NB4 (cell line): ENCODE results near the gene TMEM80.

ENCODE experiments used
- CTCF ChIP-seq: IDR thresholded peaks from one replicate; pipeline ENCODE4 v1.5.1; 2012; ENCODE audit warnings: low read depth, low read length
- MAX ChIP-seq: IDR thresholded peaks from 2 replicates; pipeline ENCODE4 v1.6.1; 2011; ENCODE audit warnings: low read depth, low read length
- POLR2A ChIP-seq: IDR thresholded peaks from 2 replicates; pipeline ENCODE4 v1.6.1; 2011; ENCODE audit warnings: mild to moderate bottlenecking; ENCODE audit not compliant: insufficient read length; ENCODE audit errors: extremely low read depth

GRCh38 chr11:674406-674805, 21.2 kb upstream of the TMEM80 start:
- TF ChIP-seq CTCF (no peak), POLR2A (no peak), MAX (no peak)
